Upper lobe of left lung (tissue), 4 donors: ENCODE measurements around the gene HGS.

ENCODE experiments used
- CTCF ChIP-seq, 6 experiments: fragments of 450-650 bp in 4 of 6; fragments of 200-600 bp in 2 of 6; sonication (generic) in 2 of 6; IDR thresholded peaks; one replicate each; pipeline ENCODE4 v1.5.1; 2016 to 2019; ENCODE audit warnings: antibody characterized with exemption in 6 of 6
- EP300 ChIP-seq, 4 donors: sonication (generic); formaldehyde crosslinking; IDR thresholded peaks; one replicate each; pipeline ENCODE4 v1.5.1; 2017; ENCODE audit warnings: antibody characterized with exemption in 4 of 4, control low read depth in 2 of 4
- POLR2A ChIP-seq, 4 donors: fragments of 450-650 bp; IDR thresholded peaks; one replicate each; pipeline ENCODE4 v1.5.1; 2016 to 2017; ENCODE audit warnings: antibody characterized with exemption in 4 of 4, mild to moderate bottlenecking in 2 of 4
- POLR2AphosphoS5 ChIP-seq, 2 donors: sonication (generic); formaldehyde crosslinking; IDR thresholded peaks; one replicate each; pipeline ENCODE4 v1.5.1; 2017; ENCODE audit warnings: antibody characterized with exemption in 2 of 2

GRCh38 chr17:81717049-81717765 is 33.4 kb downstream of the HGS start:
- TF ChIP-seq CTCF (IDR thresholded peaks at IDR 0.05) = no peak
- no peak for TF ChIP-seq POLR2A (IDR thresholded peaks at IDR 0.05)
- no peak for TF ChIP-seq POLR2AphosphoS5 (IDR thresholded peaks at IDR 0.05)
- TF ChIP-seq EP300 (IDR thresholded peaks at IDR 0.05) = no peak
